T-helper 1 cell (primary cell): ENCODE data around the gene RNF215.
"Not testable (repeated sequence)": the region's sequence is repeated elsewhere in the genome, so short reads cannot be mapped to it uniquely, and the experiment has no call there.

Source experiments
- DNase-seq, 5 donors: peaks; one replicate each; pipeline ENCODE4 v3.0.0-alpha.2; 2012 to 2020

Gene RNF215

GRCh38 chr22:30420347-30421125, 33.3 kb upstream of the RNF215 start:
- DNase-seq, result no peak

- no peak for DNase-seq
These were observed 29.6 kb upstream of the RNF215 start for GRCh38 chr22:30416837-30417236.

- no peak for DNase-seq
These were observed 29.2 kb upstream of the RNF215 start for GRCh38 chr22:30416403-30416802.

GRCh38 chr22:30414525-30415047, 27.4 kb upstream of the RNF215 start:
- DNase-seq, result no peak

GRCh38 chr22:30413745-30414524, 26.7 kb upstream of the RNF215 start:
- no peak for DNase-seq

- no peak for DNase-seq
These were observed 25.8 kb upstream of the RNF215 start for GRCh38 chr22:30413001-30413400.

- DNase-seq, result no peak
These were observed 24.6 kb upstream of the RNF215 start for GRCh38 chr22:30411780-30412179.

- no peak for DNase-seq
These were observed 21.3 kb upstream of the RNF215 start for GRCh38 chr22:30408388-30409102.

GRCh38 chr22:30406400-30406799, 19.2 kb upstream of the RNF215 start:
- no peak for DNase-seq

- no peak for DNase-seq
These were observed 18.5 kb upstream of the RNF215 start for GRCh38 chr22:30405731-30406130.

GRCh38 chr22:30404307-30404706, 17.1 kb upstream of the RNF215 start:
- DNase-seq, result no peak

GRCh38 chr22:30402766-30403104, 15.5 kb upstream of the RNF215 start:
- DNase-seq, result not testable (repeated sequence)

GRCh38 chr22:30402028-30402765, 15.0 kb upstream of the RNF215 start:
- no peak for DNase-seq

- DNase-seq, result not testable (repeated sequence)
These were observed 13.8 kb upstream of the RNF215 start for GRCh38 chr22:30401024-30401423.

- no peak for DNase-seq
These were observed 12.9 kb upstream of the RNF215 start for GRCh38 chr22:30400159-30400558.

- DNase-seq, result no peak
These were observed 12.5 kb upstream of the RNF215 start for GRCh38 chr22:30399718-30400117.

GRCh38 chr22:30398685-30399680, 11.8 kb upstream of the RNF215 start:
- DNase-seq, result no peak

- DNase-seq, result no peak
These were observed 10.7 kb upstream of the RNF215 start for GRCh38 chr22:30397656-30398635.

- DNase-seq, result peak; percentile 24 to 51 (median 50)
These were observed 9.9 kb upstream of the RNF215 start, which contains the start of gene SEC14L2 for GRCh38 chr22:30396871-30397655. Gene SEC14L2 (plus strand): TSS chr22:30397018. CDS start chr22:30397117, 99 bp downstream.
